ENCODE data around the gene FAM20C.

Gene FAM20C

DNA sequence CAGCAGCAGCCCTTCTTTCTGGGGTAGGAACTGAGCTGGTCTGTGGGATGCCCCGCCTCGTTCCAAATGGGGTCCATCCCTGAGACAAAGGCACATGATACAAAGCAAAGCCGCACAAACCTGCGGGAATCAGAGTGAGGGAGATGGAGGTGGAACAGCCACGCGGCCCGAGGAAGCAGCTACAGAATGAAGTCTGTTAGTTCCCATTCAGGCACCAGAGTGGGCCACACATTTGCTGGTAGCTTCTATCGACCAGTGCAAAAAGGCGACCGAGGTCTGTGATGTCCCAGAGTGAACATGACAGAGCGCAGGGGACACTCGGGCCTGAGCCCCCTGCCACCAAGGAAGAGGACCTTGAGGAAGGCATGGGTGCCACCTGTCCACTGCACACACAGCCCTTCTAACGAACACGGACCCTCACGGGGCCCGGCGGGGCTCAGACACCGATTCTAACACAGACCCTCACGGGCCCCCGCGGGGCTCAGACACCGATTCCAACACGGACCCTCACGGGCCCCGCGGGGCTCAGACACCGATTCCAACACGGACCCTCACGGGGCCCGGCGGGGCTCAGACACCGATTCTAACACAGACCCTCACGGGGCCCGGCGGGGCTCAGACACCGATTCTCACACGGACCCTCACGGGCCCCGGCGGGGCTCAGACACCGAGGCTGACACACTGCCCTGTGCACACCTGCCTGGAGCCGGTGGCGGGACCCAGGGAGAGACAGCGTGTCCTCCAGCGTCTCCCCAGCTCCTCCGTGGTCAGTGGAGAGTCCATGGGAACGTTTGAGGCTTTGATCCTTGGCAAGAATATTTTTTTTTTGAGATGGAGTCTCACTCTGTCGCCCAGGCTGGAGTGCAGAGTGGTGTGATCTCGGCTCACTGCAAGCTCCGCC is 32.8 kb upstream of the FAM20C start:
- DNase-seq, result no peak

- DNase-seq, result no peak
These were observed 31.2 kb upstream of the FAM20C start for GRCh38 chr7:160958-161725.

DNA sequence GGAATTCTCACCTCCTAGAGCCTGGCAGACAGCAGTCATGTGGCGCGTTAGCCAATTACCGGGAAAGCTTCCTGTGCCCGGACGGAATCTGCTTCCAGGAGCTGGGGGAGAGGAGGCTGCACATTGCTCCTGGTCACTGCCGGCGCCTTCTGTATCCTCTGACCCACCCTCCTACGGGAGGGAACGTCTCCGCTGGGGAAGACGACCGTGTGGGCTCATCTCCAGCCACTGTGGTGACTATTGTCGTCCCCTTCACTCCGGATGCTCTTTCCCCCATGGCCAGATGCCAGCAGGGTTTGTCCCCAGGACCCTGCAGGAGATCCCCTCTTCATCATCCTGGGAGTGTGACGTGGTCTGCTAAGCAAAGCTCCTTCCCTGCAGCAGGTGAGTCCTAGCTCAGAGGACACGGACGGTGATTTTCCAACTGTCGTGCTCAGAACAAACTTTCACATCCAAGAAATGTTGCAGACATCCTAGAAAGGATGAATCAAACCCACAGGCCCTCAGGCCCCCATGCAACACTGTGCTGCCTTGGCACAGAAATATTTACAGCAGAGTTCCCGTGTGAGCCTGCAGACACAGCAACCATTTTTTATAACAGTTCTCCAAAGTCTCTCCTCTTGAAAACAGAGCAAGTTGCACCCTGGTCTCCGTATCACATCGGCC is 29.6 kb upstream of the FAM20C start:
- DNase-seq, result no peak

GRCh38 chr7:163298-163695 is 29.1 kb upstream of the FAM20C start:
- DNase-seq, result no peak

DNA sequence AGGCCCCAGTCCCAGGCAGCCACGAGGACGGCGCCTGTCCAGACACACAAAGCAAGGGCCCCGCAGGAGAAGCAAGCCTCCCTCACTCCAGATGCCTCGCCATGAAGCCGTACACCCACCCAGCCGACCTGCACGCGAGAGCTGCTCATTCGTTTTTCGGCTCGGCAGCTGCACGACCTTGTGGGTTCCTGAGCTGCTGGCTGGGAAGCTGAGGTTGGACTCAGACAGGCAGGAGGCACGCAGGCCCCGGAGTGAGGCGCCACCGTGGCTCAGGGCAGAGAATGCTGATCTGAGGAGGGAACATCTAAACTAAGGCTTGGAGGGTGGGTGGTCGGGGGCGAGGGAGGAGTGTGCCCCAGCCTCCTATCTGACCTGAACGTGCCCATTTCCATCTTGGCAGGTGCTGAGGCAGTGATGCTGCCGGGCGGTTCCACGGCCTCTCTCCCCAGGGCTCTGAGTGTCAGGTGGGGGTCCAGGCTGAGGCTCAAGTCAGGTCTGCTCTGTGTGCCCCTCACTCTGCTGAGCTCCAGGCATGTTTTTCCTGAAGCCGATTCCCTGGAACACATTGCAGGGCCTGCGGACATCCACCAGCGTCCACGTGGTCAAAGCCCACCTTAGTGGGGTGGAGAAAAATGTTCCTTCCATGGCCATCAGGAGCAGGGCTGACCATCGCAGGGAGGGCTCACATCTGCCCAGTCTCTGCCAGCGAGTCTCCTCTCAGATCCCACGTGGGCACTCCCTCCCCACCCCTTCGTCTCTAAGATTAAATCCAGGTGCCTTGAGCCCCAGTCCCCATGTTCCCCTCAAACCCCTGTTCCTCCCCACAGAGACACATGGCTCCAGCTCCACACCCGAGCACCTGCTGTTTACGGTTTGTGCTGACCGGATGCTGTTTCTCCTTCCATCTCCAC is 28.1 kb upstream of the FAM20C start:
- no peak for DNase-seq

GRCh38 chr7:164882-165660 is 27.3 kb upstream of the FAM20C start:
- DNase-seq, result no peak

DNA sequence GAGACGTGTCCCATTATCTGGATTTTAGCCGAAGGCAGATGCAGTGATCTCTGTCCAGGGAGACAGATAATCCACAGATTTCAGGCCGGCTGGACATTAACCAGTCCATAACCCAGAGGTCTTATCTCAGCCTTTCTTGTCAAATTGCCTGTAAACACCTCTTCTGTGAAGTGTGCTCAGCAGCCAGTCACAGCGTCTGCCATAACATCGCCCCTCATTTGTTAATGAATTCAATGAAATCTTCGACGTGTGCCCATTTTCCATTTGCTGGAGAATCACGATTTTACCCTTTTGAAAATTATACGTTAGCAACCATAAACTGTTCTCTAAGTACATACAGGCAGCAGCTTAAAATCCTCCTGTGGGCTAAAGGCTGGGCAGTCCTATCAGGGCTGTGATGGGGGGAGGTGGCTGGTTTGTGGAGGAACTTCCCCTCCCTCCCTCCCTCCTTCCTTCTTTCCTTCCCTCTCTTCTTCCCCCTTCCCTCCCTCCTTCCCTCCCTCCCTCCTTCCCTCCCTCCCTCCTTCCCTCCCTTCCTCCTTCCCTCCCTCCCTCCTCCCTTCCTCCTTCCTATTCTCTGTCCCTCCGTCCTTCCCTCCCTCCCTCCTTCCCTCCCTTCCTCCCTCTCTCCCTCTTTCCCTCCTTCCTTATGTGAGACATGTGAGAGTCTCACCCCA is 26.6 kb upstream of the FAM20C start:
- no peak for DNase-seq

DNA sequence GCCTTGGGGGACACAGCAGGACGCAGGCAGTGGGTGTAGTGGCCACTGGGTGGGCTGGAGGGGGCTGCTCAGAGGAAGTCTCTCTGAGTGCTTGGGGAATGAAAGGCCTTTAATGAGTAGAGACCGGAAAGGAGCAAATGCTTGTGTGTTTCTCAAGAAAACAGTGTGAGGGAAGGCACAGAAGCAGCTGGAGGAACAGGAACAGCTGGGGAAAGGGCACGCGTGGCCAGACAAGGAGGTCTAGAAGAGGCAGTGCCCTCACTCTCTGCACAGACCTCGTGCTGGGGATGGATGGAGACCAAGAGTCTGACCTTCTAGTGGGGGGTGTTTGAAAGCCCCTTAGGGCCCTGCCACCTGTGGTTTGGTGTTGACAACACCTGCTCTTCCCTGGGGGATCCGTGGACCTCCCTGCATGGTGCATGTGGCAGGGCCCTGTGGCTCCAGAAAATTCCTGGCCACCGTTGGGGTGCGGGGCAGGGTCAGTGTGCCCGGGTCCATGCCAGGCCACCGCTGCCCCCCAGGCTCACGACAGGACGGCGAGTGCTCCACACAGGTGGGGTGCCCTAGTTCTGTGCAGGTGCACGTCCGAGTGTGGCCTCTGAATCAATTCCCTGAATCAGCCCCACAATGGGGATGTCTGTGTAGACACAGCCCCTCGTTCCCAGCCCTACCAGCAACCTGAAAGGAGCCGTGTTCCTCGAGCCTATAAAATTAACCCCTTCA is 25.9 kb upstream of the FAM20C start:
- no peak for DNase-seq

DNA sequence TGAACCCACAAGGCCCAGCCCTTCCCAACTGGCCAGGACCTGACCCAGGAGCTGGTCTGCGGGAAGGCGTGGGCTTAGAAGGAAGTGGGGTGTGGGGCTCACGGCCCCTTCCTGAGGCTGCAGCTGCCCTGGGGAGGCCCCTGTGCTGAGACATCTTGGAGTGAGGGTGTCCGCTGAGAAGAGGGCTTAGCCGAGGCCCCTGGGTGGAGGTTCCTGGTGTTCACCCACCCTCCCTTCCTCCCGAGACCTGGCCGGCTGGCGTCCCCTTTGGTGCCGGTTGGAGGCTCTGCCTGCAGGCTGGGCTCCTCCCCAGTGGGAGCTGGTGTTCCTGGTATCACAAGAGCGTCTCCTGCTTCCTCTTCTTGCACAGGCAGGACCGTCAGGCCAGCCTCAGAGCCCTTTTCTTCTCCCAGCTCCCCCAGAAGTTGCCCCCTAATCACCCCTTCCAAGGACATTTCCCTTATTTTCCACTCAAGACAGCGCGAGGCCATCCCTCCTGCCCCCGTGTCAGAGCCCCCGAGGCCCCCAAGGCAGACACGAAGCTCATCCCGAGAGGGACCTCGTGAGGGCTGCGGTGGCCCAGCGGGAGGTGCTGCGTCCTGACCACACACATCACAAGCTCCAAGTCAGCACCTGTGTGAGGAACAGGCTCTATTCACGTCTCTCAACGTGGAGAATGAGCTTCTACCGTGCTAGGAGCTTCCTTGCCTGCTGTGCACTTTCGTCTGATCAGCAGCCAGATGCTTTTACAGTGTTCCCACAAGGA is 25.1 kb upstream of the FAM20C start:
- DNase-seq, result no peak

DNA sequence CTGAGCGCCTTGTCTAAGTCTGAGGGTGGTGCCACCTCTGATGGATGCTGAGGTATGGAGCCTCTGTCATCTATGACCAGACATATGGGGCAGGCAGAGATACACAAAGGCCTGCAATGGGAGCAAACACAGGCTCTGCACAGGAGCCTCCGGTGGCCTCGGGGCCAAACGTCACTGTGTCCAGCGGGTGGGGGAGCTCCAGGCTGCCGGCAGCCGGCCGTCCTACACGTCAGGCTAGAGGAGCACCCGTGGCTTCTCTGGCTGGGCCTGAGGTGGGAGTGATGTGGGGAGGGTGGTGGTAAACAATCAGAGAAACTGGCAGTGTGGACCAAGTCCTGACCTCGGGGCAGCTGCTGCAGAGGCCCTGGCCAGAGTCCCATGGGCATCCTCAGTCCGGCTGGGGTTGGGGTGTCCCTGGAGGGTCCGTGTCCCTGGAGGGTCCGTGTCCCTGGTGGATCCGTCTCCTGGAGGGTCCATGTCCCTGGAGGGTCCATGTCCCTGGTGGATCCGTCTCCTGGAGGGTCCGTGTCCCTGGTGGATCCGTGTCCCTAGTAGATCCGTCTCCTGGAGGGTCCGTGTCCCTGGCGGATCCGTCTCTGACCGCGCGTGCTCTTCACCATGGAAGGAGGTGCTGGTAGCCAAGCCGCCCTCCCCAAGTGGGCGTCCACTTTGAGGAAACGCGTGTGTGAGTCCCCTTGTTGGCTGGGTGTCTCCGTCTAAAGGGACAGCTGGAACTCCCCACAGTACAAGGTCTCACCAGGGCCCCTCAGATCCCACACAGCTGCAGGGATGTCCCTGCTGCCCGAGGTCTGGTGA is 24.2 kb upstream of the FAM20C start:
- no peak for DNase-seq

GRCh38 chr7:169276-170172 is 22.8 kb upstream of the FAM20C start:
- DNase-seq, result no peak

DNA sequence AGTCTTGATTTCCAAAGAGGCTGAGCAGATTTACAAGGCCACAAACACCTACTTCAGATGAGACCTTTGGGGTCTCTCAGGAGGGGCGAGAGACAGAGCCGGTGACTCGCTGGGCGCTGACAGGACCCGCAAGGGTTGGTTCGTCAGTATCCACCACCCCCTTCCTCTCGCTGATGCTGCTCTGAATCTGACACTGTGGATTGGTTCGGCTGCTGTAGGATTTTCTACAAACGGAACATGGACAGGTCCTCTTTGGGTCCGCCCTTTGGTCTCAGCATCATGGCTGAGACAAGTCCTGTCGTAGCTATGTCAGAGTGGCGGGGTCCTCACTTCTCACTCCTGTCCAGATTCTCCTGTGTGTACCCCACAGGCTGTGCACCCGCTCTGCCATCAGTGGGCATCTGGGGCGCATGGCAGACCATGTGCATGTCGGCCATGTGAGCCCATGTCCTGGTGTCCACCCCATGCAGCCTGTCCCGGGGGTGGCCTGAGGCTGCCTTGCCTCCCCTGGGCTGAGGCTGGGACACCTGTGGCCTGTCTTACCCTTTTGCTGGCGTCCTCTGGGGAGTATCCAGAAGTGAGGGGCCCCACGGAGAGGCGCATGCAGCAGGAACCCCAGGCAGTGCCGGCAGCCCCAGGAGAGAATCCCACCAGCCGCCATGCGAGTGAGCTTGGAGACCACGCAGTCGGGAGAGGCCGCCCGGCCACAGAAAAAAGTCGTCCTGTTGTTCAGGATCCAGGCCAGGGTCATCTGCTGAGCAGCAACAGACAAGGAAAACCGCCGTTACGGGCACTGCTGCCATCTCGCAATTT is 21.6 kb upstream of the FAM20C start:
- DNase-seq, result no peak

DNA sequence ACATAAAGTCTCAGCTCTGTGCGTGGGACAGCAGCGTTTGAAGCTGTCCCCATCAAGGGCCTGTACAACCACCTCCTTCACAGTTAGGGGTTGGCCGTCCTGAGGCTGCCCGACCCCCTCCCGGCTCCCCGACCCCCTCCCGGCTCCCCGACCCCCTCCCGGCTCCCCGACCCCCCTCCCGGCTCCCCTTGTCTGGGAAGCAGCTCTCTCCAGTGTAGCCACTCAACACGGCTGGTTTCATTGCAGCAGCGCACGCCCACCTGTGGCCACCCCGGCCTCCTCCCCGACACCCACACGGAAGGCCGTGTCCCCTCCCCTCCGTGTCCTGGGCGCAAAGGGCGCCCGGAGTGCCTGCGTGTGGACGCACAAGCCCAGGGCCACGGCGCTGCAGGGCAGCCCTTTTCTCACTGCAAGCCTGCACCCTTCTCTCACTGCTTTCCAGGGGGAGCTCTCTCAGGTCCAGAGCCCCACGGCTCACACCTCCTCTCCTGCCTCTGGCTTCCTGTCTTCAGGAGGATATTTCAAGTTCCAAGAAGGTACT is 20.9 kb upstream of the FAM20C start:
- no peak for DNase-seq

GRCh38 chr7:171912-172515 is 20.4 kb upstream of the FAM20C start:
- DNase-seq, result no peak

- no peak for DNase-seq
These were observed 19.0 kb upstream of the FAM20C start for GRCh38 chr7:173209-173918.

Data from stimulated activated CD4-positive, alpha-beta T cell treated with anti-CD3 and anti-CD28 coated beads, Interleukin-15, amount 100 ng/mL, for 24 hours (primary cell).